OCI-LY3 (cell line): ENCODE data around the gene EML4.

Source experiments
- CTCF ChIP-seq: fragments of 200-600, 300-600 bp; sonication (generic); IDR thresholded peaks from 2 replicates; pipeline ENCODE4 v1.5.1; 2014; ENCODE audit warnings: antibody characterized with exemption, low read length, low read depth
- EZH2phosphoT487 ChIP-seq: fragments of 200-600 bp; shearing (Covaris generic); IDR thresholded peaks from 2 replicates; pipeline ENCODE4 v1.6.1; 2018; ENCODE audit warnings: antibody characterized with exemption, mixed run types, low read depth

DNA sequence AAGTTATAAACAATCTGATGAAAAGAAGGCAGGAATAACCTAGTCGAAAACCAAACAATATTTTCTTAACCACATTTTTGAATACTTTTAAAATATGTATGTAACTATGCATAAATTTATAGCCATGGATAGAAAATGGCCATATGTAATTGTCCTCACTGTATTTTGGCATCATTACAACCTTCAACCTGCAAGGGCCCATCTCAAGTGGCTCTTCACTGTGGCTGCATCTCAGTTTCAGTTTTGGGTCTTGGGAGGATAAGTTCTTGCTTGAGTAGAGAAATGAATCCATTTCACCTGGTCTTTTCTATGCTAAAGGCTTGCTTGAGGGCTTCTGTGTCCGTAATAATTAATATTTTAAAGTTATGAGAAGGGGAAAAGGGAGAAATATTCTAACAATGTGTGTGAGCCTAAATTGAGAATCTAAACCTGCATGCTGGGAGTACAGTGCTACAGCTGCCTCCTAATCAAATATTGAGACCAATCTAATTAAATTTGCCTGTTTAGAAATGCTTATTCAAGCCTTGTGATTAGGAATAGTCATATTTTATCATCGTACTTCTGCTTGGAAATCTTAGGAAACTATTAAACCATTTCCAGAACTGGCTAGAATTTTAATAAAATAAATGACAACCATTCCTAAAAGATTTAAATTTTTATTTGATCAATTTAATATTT lies 92.5 kb downstream of the EML4 start:
- no peak for TF ChIP-seq CTCF
- TF ChIP-seq EZH2phosphoT487: no peak
